ENCODE measurements around the gene CAP2. TPM values are rescaled to one million over a fixed set of nuclear protein-coding genes. Genes with fewer than 3 reads are reported as not detected.

CAP2 gene
- total and polyA plus RNA-seq, 9 of the 15 experiments (the other 6 are each of a cell fraction or from before 2014, with no cell fraction given): not detected

DNA sequence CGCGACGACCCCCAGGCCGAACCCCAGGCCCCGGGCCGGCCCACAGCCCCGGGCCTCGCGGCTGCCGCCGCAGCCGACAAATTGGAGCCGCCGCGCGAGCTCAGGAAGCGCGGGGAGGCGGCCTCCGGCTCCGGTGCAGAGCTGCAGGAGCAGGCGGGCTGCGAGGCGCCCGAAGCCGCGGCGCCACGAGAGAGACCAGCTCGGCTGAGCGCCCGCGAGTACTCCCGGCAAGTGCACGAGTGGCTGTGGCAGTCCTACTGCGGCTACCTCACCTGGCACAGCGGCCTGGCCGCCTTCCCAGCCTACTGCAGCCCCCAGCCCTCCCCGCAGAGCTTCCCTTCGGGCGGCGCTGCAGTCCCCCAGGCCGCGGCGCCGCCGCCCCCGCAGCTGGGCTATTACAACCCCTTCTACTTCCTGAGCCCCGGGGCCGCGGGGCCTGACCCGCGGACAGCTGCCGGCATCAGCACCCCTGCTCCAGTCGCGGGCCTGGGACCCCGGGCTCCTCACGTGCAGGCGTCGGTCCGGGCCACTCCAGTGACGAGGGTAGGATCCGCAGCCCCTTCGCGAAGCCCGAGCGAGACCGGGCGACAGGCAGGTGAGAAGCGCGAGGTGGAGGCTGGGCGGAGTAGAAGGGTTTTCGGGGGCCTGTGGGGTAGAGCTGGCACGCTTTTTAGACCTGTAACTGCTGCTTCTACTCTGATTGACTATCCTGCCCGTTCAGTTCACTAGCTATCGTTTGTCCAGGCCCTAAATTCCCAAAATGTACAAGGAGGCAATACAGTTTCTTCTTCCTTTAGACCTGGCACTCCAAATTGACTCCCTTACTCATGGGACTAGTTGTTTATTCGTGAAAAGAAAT is 207.4 kb downstream of the CAP2 start (continued):
- TF ChIP-seq ZBTB26 (CRISPR knock-in tag; IDR thresholded peaks at IDR 0.05): no peak
- no peak for TF ChIP-seq LCOR (CRISPR knock-in tag; IDR thresholded peaks at IDR 0.05)
- TF ChIP-seq MED1 (CRISPR knock-in tag; IDR thresholded peaks at IDR 0.05; ENCODE audit: borderline replicate concordance): no peak
- no peak for TF ChIP-seq RBM34 (IDR thresholded peaks at IDR 0.05; ENCODE audit: borderline replicate concordance, insufficient read depth, low read length)
- peak; percentile 88; the same call in 1 of the 2 replicates for TF ChIP-seq ZBTB7A (IDR thresholded peaks at IDR 0.05; ENCODE audit: borderline replicate concordance, control insufficient read depth, low read depth, low read length)
- TF ChIP-seq, protein P1, sequence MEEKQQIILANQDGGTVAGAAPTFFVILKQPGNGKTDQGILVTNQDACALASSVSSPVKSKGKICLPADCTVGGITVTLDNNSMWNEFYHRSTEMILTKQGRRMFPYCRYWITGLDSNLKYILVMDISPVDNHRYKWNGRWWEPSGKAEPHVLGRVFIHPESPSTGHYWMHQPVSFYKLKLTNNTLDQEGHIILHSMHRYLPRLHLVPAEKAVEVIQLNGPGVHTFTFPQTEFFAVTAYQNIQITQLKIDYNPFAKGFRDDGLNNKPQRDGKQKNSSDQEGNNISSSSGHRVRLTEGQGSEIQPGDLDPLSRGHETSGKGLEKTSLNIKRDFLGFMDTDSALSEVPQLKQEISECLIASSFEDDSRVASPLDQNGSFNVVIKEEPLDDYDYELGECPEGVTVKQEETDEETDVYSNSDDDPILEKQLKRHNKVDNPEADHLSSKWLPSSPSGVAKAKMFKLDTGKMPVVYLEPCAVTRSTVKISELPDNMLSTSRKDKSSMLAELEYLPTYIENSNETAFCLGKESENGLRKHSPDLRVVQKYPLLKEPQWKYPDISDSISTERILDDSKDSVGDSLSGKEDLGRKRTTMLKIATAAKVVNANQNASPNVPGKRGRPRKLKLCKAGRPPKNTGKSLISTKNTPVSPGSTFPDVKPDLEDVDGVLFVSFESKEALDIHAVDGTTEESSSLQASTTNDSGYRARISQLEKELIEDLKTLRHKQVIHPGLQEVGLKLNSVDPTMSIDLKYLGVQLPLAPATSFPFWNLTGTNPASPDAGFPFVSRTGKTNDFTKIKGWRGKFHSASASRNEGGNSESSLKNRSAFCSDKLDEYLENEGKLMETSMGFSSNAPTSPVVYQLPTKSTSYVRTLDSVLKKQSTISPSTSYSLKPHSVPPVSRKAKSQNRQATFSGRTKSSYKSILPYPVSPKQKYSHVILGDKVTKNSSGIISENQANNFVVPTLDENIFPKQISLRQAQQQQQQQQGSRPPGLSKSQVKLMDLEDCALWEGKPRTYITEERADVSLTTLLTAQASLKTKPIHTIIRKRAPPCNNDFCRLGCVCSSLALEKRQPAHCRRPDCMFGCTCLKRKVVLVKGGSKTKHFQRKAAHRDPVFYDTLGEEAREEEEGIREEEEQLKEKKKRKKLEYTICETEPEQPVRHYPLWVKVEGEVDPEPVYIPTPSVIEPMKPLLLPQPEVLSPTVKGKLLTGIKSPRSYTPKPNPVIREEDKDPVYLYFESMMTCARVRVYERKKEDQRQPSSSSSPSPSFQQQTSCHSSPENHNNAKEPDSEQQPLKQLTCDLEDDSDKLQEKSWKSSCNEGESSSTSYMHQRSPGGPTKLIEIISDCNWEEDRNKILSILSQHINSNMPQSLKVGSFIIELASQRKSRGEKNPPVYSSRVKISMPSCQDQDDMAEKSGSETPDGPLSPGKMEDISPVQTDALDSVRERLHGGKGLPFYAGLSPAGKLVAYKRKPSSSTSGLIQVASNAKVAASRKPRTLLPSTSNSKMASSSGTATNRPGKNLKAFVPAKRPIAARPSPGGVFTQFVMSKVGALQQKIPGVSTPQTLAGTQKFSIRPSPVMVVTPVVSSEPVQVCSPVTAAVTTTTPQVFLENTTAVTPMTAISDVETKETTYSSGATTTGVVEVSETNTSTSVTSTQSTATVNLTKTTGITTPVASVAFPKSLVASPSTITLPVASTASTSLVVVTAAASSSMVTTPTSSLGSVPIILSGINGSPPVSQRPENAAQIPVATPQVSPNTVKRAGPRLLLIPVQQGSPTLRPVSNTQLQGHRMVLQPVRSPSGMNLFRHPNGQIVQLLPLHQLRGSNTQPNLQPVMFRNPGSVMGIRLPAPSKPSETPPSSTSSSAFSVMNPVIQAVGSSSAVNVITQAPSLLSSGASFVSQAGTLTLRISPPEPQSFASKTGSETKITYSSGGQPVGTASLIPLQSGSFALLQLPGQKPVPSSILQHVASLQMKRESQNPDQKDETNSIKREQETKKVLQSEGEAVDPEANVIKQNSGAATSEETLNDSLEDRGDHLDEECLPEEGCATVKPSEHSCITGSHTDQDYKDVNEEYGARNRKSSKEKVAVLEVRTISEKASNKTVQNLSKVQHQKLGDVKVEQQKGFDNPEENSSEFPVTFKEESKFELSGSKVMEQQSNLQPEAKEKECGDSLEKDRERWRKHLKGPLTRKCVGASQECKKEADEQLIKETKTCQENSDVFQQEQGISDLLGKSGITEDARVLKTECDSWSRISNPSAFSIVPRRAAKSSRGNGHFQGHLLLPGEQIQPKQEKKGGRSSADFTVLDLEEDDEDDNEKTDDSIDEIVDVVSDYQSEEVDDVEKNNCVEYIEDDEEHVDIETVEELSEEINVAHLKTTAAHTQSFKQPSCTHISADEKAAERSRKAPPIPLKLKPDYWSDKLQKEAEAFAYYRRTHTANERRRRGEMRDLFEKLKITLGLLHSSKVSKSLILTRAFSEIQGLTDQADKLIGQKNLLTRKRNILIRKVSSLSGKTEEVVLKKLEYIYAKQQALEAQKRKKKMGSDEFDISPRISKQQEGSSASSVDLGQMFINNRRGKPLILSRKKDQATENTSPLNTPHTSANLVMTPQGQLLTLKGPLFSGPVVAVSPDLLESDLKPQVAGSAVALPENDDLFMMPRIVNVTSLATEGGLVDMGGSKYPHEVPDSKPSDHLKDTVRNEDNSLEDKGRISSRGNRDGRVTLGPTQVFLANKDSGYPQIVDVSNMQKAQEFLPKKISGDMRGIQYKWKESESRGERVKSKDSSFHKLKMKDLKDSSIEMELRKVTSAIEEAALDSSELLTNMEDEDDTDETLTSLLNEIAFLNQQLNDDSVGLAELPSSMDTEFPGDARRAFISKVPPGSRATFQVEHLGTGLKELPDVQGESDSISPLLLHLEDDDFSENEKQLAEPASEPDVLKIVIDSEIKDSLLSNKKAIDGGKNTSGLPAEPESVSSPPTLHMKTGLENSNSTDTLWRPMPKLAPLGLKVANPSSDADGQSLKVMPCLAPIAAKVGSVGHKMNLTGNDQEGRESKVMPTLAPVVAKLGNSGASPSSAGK (IDR thresholded peaks at IDR 0.05): peak; percentile 70; the same call in 1 of the 2 replicates
- TF ChIP-seq ZNF165 (CRISPR knock-in tag; IDR thresholded peaks at IDR 0.05; ENCODE audit: borderline replicate concordance): no peak
- TF ChIP-seq, protein P2, sequence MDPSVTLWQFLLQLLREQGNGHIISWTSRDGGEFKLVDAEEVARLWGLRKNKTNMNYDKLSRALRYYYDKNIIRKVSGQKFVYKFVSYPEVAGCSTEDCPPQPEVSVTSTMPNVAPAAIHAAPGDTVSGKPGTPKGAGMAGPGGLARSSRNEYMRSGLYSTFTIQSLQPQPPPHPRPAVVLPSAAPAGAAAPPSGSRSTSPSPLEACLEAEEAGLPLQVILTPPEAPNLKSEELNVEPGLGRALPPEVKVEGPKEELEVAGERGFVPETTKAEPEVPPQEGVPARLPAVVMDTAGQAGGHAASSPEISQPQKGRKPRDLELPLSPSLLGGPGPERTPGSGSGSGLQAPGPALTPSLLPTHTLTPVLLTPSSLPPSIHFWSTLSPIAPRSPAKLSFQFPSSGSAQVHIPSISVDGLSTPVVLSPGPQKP (CRISPR knock-in tag; IDR thresholded peaks at IDR 0.05): no peak
- TF ChIP-seq POLR2G (IDR thresholded peaks at IDR 0.05; ENCODE audit: low read depth, low read length): peak; percentile 59
- TF ChIP-seq HDAC8 (tag; IDR thresholded peaks at IDR 0.05): peak; percentile 58; the same call in 1 of the 2 replicates
- no peak for TF ChIP-seq ZNF668 (CRISPR knock-in tag; IDR thresholded peaks at IDR 0.05)
- TF ChIP-seq ASH1L (IDR thresholded peaks at IDR 0.05; ENCODE audit: borderline replicate concordance, low read depth, partially characterized antibody): no peak
- no peak for TF ChIP-seq FOXJ3 (CRISPR knock-in tag; IDR thresholded peaks at IDR 0.05)
